ENCODE data around the gene ACTN4. TPM values are rescaled to one million over a fixed set of nuclear protein-coding genes. Genes with fewer than 3 reads are reported as not detected.
"Not testable (repeated sequence)": the region's sequence is repeated elsewhere in the genome, so short reads cannot be mapped to it uniquely, and the experiment has no call there.

Gene ACTN4
- total and polyA plus RNA-seq, 12 donors, result 148 to 773 (median 558) TPM

GRCh38 chr19:38759590-38760003 is 112.1 kb downstream of the ACTN4 start:
- WGBS, 4 donors, result 29 to 35% (median 32%) methylated on average over 10 of the region's 10 CpGs
- DNase-seq, result peak; percentile 36 to 93 (median 83)
- intact Hi-C loops (cut with DNase I), result no loop called here

GRCh38 chr19:38760805-38761517 is 113.5 kb downstream of the ACTN4 start:
- H3K4me1 ChIP-seq (replicated peaks in 1 of 2); H3K4me3 ChIP-seq; H3K27ac ChIP-seq; H3K9me3 ChIP-seq (replicated peaks in 1 of 3); H3K36me3 ChIP-seq (replicated peaks in 1 of 2); H3K27me3 ChIP-seq; intact Hi-C loops (cut with DNase I); DNase-seq: not testable (repeated sequence)
- WGBS, 4 donors, result 74 to 90% (median 83%) methylated on average over 6 of the region's 6 CpGs

More at GRCh38 chr19:38759590-38760003, 112.1 kb downstream of the ACTN4 start:
- H3K9me3 ChIP-seq (replicated peaks in 1 of 3), result no peaks in the 10 kb centered on the region
- no peak overlapping the region for H3K4me3 ChIP-seq
- no peak for TF ChIP-seq CTCF (IDR thresholded peaks at IDR 0.05)
- no peaks in the 10 kb centered on the region for H3K27me3 ChIP-seq
- peak overlapping the region in 2 of 5 donors; percentile 15 to 38 for H3K27ac ChIP-seq
- H3K36me3 ChIP-seq (replicated peaks in 1 of 2), result no peaks in the 10 kb centered on the region
- no peaks in the 10 kb centered on the region for H3K4me1 ChIP-seq (replicated peaks in 1 of 2)

- not testable (repeated sequence) for H3K27me3 ChIP-seq
Observed at GRCh38 chr19:38761884-38762389, 114.5 kb downstream of the ACTN4 start.

GRCh38 chr19:38763795-38764220 is 116.4 kb downstream of the ACTN4 start:
- no peak for DNase-seq
- no peak overlapping the region for H3K4me3 ChIP-seq
- no peaks in the 10 kb centered on the region for H3K27me3 ChIP-seq
- 91 to 96% (median 94%) methylated on average over 3 of the region's 3 CpGs for WGBS, 4 donors
- TF ChIP-seq POLR2A (IDR thresholded peaks at IDR 0.05) (no peak), CTCF (IDR thresholded peaks at IDR 0.05) (no peak)
- H3K4me1 ChIP-seq (replicated peaks in 1 of 2), result no peaks in the 10 kb centered on the region
- H3K36me3 ChIP-seq (replicated peaks in 1 of 2), result no peaks in the 10 kb centered on the region
- intact Hi-C loops (cut with DNase I), result no loop called here
- H3K9me3 ChIP-seq (replicated peaks in 1 of 3), result no peaks in the 10 kb centered on the region
- no peak overlapping the region for H3K27ac ChIP-seq

More at GRCh38 chr19:38761884-38762389, 114.5 kb downstream of the ACTN4 start:
- WGBS, 4 donors, result 94 to 97% (median 95%) methylated on average over 9 of the region's 9 CpGs
- H3K36me3 ChIP-seq (replicated peaks in 1 of 2); DNase-seq; H3K27ac ChIP-seq; H3K9me3 ChIP-seq (replicated peaks in 1 of 3); H3K4me1 ChIP-seq (replicated peaks in 1 of 2); H3K4me3 ChIP-seq; intact Hi-C loops (cut with DNase I): not testable (repeated sequence)

GRCh38 chr19:38765214-38765613 is 117.8 kb downstream of the ACTN4 start:
- Histone ChIP-seq H3K27ac (no peak overlapping the region), H3K9me3 (replicated peaks in 1 of 3) (no peaks in the 10 kb centered on the region), H3K36me3 (replicated peaks in 1 of 2) (no peaks in the 10 kb centered on the region), H3K27me3 (no peaks in the 10 kb centered on the region), H3K4me1 (replicated peaks in 1 of 2) (no peaks in the 10 kb centered on the region), H3K4me3 (no peak overlapping the region)
- DNase-seq, result no peak
- intact Hi-C loops (cut with DNase I), result no loop called here
- WGBS, 4 donors, result 91 to 98% (median 96%) methylated on average over 2 of the region's 2 CpGs
- no peak for TF ChIP-seq CTCF (IDR thresholded peaks at IDR 0.05)
- no peak for TF ChIP-seq POLR2A (IDR thresholded peaks at IDR 0.05)
